NCI-H1436 treated with DMSO at 0.1 percent for 48 hours (cell line): ENCODE measurements around the gene ELFN1.

Experiments used
- DNase-seq: peaks from one replicate; lab custom pipeline; 2025; lab: John Stamatoyannopoulos, UW

Gene ELFN1

GRCh38 chr7:1742555-1743303, 72.7 kb downstream of the ELFN1 start:
- DNase-seq = no peak

- no peak for DNase-seq
These were observed 73.6 kb downstream of the ELFN1 start for GRCh38 chr7:1743481-1744230.

GRCh38 chr7:1744296-1745017, 74.4 kb downstream of the ELFN1 start:
- DNase-seq = no peak

- DNase-seq = no peak
These were observed 75.0 kb downstream of the ELFN1 start for GRCh38 chr7:1745018-1745532.

GRCh38 chr7:1745576-1746490, 75.8 kb downstream of the ELFN1 start:
- DNase-seq = no peak

- no peak for DNase-seq
These were observed 76.5 kb downstream of the ELFN1 start for GRCh38 chr7:1746491-1746975.

GRCh38 chr7:1747004-1747801, 77.1 kb downstream of the ELFN1 start:
- no peak for DNase-seq

- no peak for DNase-seq
These were observed 78.2 kb downstream of the ELFN1 start for GRCh38 chr7:1748076-1748838.

- DNase-seq = no peak
These were observed 78.7 kb downstream of the ELFN1 start for GRCh38 chr7:1748839-1749173.

- no peak for DNase-seq
These were observed 79.3 kb downstream of the ELFN1 start for GRCh38 chr7:1749351-1749863.

- no peak for DNase-seq
These were observed 79.9 kb downstream of the ELFN1 start for GRCh38 chr7:1749864-1750466.

GRCh38 chr7:1750541-1751021, 80.5 kb downstream of the ELFN1 start:
- no peak for DNase-seq

GRCh38 chr7:1752111-1752510, 82.0 kb downstream of the ELFN1 start:
- DNase-seq = no peak

- no peak for DNase-seq
These were observed 82.9 kb downstream of the ELFN1 start for GRCh38 chr7:1752771-1753563.

- DNase-seq = no peak
These were observed 83.4 kb downstream of the ELFN1 start for GRCh38 chr7:1753564-1753867.

GRCh38 chr7:1754345-1754908, 84.3 kb downstream of the ELFN1 start:
- no peak for DNase-seq

- DNase-seq = no peak
These were observed 85.9 kb downstream of the ELFN1 start for GRCh38 chr7:1755783-1756625.
